HG03095 (cell line): ENCODE measurements around the gene RNASE7.

Experiments
- ATAC-seq: cut with Tn5 transposase; IDR thresholded peaks from one replicate; pipeline ENCODE4 v1.9.1; 2021; ENCODE audit warnings: moderate library complexity; ENCODE audit not compliant: unreplicated experiment

RNASE7 gene

GRCh38 chr14:21042918-21043317, 756 bp downstream of the RNASE7 start:
- ATAC-seq = no peak

- no peak for ATAC-seq
Measured at GRCh38 chr14:21043387-21043973, 1.3 kb downstream of the RNASE7 start.

- ATAC-seq = no peak
Measured at GRCh38 chr14:21043974-21044618, 1.9 kb downstream of the RNASE7 start.

GRCh38 chr14:21047378-21047781, 5.2 kb downstream of the RNASE7 start:
- no peak for ATAC-seq

- no peak for ATAC-seq
Measured at GRCh38 chr14:21048638-21049037, 6.5 kb downstream of the RNASE7 start.

GRCh38 chr14:21049271-21049673, 7.1 kb downstream of the RNASE7 start:
- ATAC-seq = no peak

- no peak for ATAC-seq
Measured at GRCh38 chr14:21050597-21050996, 8.4 kb downstream of the RNASE7 start.

GRCh38 chr14:21053184-21054122, 11.3 kb downstream of the RNASE7 start:
- ATAC-seq = no peak

- no peak for ATAC-seq
Measured at GRCh38 chr14:21054123-21054767, 12.1 kb downstream of the RNASE7 start.

- no peak for ATAC-seq
Measured at GRCh38 chr14:21054768-21055145, 12.6 kb downstream of the RNASE7 start.

GRCh38 chr14:21055432-21056117, 13.4 kb downstream of the RNASE7 start:
- no peak for ATAC-seq

- no peak for ATAC-seq
Measured at GRCh38 chr14:21056520-21057163, 14.5 kb downstream of the RNASE7 start.

- no peak for ATAC-seq
Measured at GRCh38 chr14:21057803-21058675, 15.9 kb downstream of the RNASE7 start, which contains the start of gene RNASE8. TSS of gene RNASE8 (plus strand) at chr14:21057822. CDS start at chr14:21057893, 71 bp downstream.

GRCh38 chr14:21058903-21059302, 16.7 kb downstream of the RNASE7 start:
- ATAC-seq = no peak

- no peak for ATAC-seq
Measured at GRCh38 chr14:21059842-21060613, 17.9 kb downstream of the RNASE7 start.

GRCh38 chr14:21060614-21061346, 18.6 kb downstream of the RNASE7 start:
- ATAC-seq = no peak

GRCh38 chr14:21061347-21061668, 19.1 kb downstream of the RNASE7 start:
- no peak for ATAC-seq

- ATAC-seq = no peak
Measured at GRCh38 chr14:21063479-21063878, 21.3 kb downstream of the RNASE7 start.
